HG02798 (cell line): Measurements from ENCODE around the gene AKR1D1.
"Not testable (repeated sequence)": the region's sequence is repeated elsewhere in the genome, so short reads cannot be mapped to it uniquely, and the experiment has no call there.

Experiments used
- ATAC-seq: cut with Tn5 transposase; IDR thresholded peaks from one replicate; pipeline ENCODE4 v1.9.1; 2021; ENCODE audit warnings: mild to moderate bottlenecking; ENCODE audit not compliant: unreplicated experiment, poor library complexity

Gene AKR1D1

DNA sequence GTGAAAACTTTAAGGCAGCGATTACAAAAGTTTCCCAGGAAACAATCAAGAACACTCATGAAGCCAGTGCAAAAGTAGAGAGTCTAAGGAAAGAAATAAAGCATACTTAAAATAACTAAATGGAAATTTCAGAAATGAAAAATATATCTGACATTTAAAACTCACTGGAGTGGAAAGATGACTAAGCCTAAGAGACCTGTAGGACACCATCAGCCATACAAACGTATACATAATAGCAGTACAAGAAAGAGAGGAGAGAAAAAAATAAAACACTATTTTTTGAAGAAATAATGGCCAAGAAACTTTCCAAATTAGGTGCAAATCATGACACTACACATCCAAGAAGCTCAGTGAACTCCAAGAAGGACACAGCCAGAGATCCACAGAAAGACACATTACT is 5.4 kb upstream of the AKR1D1 start:
- ATAC-seq, result no peak

GRCh38 chr7:138072726-138073125 is 3.5 kb upstream of the AKR1D1 start:
- ATAC-seq, result no peak

GRCh38 chr7:138074121-138074520 is 2.1 kb upstream of the AKR1D1 start:
- ATAC-seq, result no peak

DNA sequence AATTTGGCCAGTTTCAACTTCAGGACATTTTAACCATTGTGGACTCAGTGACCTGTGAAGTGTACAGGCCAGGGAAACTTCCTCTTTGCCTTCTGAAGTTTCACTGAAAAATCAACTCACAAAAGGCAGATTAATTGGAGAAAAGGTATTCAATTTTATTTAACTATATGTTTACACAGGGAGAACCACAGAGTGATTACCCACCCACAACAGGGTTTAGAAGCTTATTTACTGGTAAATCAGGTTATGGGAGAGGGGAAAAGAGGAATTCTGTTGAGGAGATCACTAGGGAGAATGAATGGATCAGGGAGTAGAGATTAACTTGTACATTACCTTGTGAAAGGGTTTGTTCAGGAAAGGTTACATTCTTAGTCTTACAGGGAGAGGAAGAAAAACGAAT is 1.7 kb upstream of the AKR1D1 start:
- no peak for ATAC-seq

DNA sequence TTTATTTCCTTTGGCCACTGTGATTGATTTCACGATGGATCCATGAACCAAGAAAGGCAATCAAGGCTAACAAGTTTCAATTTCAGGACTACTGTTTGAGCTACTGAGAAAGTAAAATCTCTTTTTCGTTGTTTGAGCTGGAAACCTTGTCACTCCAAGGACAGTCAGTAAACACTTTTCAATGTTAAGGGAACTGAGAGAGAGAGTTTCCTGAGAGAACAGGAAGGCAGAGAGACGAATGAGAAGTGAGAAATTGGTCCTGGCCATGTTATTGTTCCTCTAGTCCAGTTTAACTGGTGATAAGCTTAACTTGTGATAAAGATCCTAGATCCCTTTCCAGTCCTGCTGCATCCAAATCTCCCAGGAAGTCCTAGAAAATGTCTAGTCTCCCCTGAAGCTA is 909 bp upstream of the AKR1D1 start:
- no peak for ATAC-seq

- ATAC-seq, result not testable (repeated sequence)
Measured at GRCh38 chr7:138075786-138076185, 473 bp upstream of the AKR1D1 start.

DNA sequence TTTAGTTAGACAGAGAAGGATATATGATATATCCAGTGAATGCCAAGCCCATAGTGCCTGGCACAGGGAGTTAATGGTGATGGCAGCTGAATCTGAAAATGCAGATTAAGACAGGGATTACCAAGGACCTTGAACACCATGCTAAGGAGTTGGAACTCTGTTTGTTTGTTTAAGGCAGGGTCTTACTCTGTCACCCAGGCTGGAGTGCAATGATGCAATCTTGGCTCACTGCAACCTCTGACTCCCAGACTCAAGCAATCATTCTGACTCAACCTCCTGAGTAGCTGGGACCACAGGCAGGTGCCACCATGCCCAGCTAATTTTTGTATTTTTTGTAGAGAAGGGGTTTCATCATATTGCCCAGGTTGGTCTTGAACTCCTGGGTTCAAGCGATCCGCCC is 1.6 kb downstream of the AKR1D1 start:
- no peak for ATAC-seq

- no peak for ATAC-seq
Measured at GRCh38 chr7:138079137-138079536, 2.9 kb downstream of the AKR1D1 start.

DNA sequence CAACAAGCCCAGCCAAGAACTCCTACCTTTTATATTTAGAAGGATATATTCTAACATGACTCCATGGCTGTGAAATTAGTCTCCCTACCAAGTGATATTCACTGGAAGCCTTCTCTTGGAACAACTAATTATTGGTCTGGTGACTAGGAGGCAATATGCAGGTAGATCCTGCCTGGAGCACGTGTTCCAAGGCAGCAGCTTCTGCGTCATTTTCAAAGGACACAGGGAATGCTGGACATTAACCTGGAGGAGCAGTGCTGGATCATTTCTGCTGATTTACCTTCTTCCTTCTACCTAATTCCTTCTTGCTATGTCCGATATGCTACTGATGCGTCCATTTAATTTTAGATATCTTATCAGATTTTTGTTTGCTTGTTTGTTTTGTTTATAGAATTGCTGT is 5.6 kb downstream of the AKR1D1 start:
- ATAC-seq, result no peak

DNA sequence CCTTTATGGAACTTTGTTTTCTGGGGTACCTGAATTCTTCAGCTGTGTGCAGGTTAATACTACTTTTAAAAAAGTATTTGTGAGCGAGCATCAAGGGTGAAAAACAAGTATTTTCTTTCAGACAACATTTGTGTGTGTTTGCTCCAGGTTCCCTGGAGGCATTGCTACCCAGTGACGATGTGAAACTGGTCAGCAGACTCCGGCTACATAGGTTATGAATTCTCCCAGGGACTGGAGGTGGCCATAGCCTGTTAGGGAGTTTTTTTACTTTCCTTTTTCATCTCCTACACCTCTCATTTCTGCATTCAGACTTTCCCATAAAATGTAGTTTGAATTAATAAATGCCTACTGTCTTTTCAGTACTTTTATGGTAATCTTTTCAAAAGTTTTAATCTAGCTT is 7.6 kb downstream of the AKR1D1 start:
- no peak for ATAC-seq

- no peak for ATAC-seq
Measured at GRCh38 chr7:138086563-138087270, 10.5 kb downstream of the AKR1D1 start.

DNA sequence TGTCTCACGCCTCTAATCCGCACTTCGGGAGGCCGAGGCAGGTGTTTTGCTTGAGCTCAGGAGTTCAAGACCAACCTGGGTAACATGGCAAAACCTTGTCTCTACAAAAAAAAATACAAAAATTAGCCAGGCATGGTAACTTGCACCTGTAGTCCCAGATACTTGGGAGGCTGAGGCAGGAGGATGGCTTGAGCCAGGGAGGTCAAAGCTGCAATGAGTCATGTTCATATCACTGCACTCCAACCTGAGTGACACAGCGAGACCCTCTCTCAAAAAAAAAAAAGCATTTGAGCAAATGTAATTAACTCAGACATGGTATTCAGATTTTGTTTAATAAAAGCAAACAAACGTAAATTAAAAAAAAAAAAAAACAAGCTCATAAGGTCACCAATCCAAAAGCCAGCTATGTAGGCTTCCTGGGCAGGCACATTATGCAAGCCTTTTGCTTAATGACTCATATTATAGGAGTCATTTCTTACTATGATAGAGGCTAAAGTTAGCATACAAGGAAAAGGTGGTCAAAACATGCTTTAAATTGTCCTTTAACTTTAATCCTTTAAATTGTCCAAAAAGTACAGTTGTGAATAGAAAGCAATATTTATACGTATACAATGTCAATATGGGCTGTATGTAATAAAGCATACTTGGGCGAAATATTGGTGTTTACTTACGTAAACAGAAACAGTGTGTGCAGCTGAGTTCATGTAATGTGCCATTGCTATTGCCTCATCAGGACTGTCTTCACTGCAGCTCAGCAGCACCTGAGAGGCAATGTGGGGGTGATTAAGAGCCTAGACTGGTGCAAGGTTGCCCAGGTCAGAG is 13.0 kb downstream of the AKR1D1 start:
- ATAC-seq, result no peak

DNA sequence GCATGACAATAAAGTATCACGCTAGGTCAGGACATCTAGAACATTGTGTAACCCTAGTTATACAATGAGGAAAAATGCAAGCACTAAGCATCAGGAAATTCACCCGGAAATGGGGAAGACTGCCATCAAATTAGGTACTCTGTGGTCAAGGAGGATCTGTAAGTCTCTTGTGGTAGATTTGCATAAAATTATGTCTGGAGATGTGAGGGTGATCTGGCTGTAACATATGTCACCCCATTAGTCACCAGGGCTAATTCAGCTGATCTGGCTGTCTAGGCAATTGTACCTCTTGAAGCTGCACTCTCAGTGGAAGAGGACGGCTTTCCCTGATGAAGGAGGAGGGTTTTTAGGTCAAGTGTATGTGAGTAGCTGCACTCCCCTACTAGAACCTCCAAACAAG is 14.8 kb downstream of the AKR1D1 start:
- ATAC-seq, result no peak

DNA sequence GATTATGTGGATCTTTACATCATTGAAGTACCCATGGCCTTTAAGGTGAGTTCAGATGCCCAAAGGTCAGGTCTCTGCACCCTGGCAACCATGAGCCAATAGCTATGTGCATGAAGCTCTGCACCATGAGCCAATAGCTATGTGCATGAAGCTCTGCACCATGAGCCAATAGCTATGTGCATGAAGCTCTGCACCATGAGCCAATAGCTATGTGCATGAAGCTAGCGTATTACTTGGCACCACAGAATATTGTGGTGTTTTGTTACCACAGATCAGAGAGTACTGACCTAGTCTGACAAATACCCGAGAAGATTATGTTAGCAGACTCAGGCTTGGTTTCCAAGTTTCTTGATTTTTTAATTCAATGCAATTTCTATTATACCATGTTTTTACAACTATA is 15.6 kb downstream of the AKR1D1 start:
- not testable (repeated sequence) for ATAC-seq

- no peak for ATAC-seq
Measured at GRCh38 chr7:138092486-138093028, 16.3 kb downstream of the AKR1D1 start.

- no peak for ATAC-seq
Measured at GRCh38 chr7:138095972-138096935, 20.0 kb downstream of the AKR1D1 start.

DNA sequence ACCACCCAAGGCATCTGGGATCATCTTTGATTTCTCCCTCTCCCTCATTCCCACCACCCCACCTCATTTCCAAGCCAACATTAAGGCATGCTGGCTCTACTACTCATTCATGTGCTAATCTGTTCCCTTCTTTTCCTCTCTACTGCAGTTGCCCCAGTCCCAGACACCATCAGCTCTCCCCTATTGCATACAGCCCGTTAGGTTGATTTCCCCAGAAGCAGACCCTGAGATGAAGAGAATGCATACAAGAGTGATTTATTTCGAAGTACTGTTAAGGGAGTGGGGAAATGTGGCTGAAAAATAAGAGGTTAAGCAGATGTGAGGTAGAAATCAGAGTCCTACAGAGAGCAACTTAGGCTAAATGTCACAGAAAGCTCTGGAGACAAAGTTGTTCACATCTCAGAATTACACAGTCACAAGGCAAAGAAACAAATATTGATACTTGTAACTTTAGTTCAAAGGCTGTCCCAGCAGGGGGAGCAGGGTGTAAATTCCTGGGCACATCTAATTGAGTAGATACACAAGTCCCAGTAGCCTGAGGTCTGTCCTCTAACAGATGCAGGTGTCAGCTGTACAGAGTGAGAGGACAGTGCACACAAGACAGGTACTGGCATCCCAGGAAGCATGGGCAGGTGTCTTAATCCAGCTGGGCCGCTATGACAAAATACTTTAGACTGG is 20.9 kb downstream of the AKR1D1 start:
- ATAC-seq, result peak; percentile 62

- ATAC-seq, result no peak
Measured at GRCh38 chr7:138099813-138100212, 23.6 kb downstream of the AKR1D1 start.

DNA sequence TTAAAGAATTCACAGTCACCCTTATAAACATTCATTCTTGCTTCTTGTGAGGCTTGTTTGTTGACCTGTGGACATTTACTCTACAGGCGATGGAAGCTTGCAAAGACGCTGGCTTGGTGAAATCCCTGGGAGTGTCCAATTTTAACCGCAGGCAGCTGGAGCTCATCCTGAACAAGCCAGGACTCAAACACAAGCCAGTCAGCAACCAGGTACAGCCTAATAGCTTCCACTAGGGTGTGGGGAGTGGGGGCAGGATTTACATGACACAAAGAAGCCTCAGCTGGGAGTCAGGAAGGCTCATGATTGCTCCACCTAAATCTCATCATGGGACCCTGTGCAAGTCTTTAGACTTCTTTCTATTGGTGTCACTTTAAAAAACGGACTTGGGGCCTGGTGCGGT is 29.0 kb downstream of the AKR1D1 start:
- ATAC-seq, result no peak

GRCh38 chr7:138115047-138115446 is 38.8 kb downstream of the AKR1D1 start:
- no peak for ATAC-seq
